GM06990 (cell line): ENCODE data around the gene FBXW5.

ENCODE experiments used
- DNase-seq: peaks from one replicate; pipeline ENCODE4 v3.0.0-alpha.2; 2011; ENCODE audit not compliant: insufficient read length; ENCODE audit errors: extremely low read depth
- H3K27me3 ChIP-seq: replicated peaks from 2 replicates; pipeline ENCODE4 v1.6.0; 2011; ENCODE audit warnings: low read length; ENCODE audit not compliant: control insufficient read depth, insufficient read depth
- H3K36me3 ChIP-seq: 2 replicates; pipeline ENCODE4 v1.5.1; 2011; ENCODE audit warnings: low read length; ENCODE audit not compliant: control insufficient read depth, insufficient read depth
- H3K4me3 ChIP-seq: replicated peaks from 2 replicates; pipeline ENCODE4 v1.5.1; 2011; ENCODE audit warnings: low read depth, mild to moderate bottlenecking, control low read depth, low read length
- CTCF ChIP-seq: IDR thresholded peaks from 2 replicates; pipeline ENCODE4 v1.5.1; 2011; ENCODE audit warnings: low read length, control low read depth, mild to moderate bottlenecking, inconsistent platforms; ENCODE audit not compliant: insufficient read depth, poor library complexity, severe bottlenecking

The FBXW5 gene

GRCh38 chr9:136983167-136983566, 38.6 kb upstream of the FBXW5 start:
- no peaks in the 10 kb centered on the region; the same call in 1 of the 2 replicates for H3K27me3 ChIP-seq
- H3K4me3 ChIP-seq: no peak overlapping the region
- no peaks in the 10 kb centered on the region for H3K36me3 ChIP-seq
- DNase-seq: no peak
- no peak for TF ChIP-seq CTCF

GRCh38 chr9:136982232-136983051, 37.9 kb upstream of the FBXW5 start, which contains the start of gene LCNL1:
Gene LCNL1, plus strand, starts transcription at chr9:136982993. Its CDS starts 594 bp downstream, at chr9:136983587.
- no peak for TF ChIP-seq CTCF
- DNase-seq: no peak
- Histone ChIP-seq H3K27me3 (no peaks in the 10 kb centered on the region; the same call in 1 of the 2 replicates), H3K4me3 (no peak within 1 kb of the TSS), H3K36me3 (no peaks in the 10 kb centered on the region)

GRCh38 chr9:136981588-136982231, 37.2 kb upstream of the FBXW5 start:
- no peaks in the 10 kb centered on the region for H3K36me3 ChIP-seq
- H3K27me3 ChIP-seq: no peaks in the 10 kb centered on the region; the same call in 1 of the 2 replicates
- no peak overlapping the region for H3K4me3 ChIP-seq
- no peak for TF ChIP-seq CTCF
- DNase-seq: no peak

- DNase-seq: no peak
- Histone ChIP-seq H3K4me3 (no peak overlapping the region), H3K36me3 (no peaks in the 10 kb centered on the region), H3K27me3 (no peaks in the 10 kb centered on the region; the same call in 1 of the 2 replicates)
- no peak for TF ChIP-seq CTCF
These were observed 36.3 kb upstream of the FBXW5 start for GRCh38 chr9:136980669-136981478.

- no peak for DNase-seq
These were observed 35.4 kb upstream of the FBXW5 start for GRCh38 chr9:136979769-136980587.

More at GRCh38 chr9:136979769-136980587, 35.4 kb upstream of the FBXW5 start:
- H3K4me3 ChIP-seq: no peak overlapping the region
- H3K36me3 ChIP-seq: no peaks in the 10 kb centered on the region
- peaks cover 2% of the 10 kb centered on the region; the same call in 1 of the 2 replicates for H3K27me3 ChIP-seq
- no peak for TF ChIP-seq CTCF
